ENCODE results near the gene COA1.
"Not testable (repeated sequence)": the region's sequence is repeated elsewhere in the genome, so short reads cannot be mapped to it uniquely, and the experiment has no call there.

DNA sequence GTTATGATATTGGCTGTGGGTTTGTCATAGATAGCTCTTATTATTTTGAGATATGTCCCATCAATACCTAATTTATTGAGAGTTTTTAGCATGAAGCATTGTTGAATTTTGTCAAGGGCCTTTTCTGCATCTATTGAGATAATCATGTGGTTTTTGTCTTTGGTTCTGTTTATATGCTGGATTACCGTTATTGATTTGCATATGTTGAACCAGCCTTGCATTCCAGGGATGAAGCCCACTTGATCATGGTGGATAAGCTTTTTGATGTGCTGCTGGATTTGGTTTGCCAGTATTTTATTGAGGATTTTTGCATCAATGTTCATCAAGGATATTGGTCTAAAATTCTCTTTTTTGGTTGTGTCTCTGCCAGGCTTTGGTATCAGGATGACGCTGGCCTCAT, 45.9 kb upstream of the COA1 start:
- not testable (repeated sequence) for TF ChIP-seq CBFA2T2 (conservative IDR thresholded peaks at IDR 0.05); EP300 (IDR thresholded peaks at IDR 0.05; ENCODE audit: low read length); NBN (IDR thresholded peaks at IDR 0.05; ENCODE audit: low read depth); ZZZ3 (IDR thresholded peaks at IDR 0.05); SIN3A (IDR thresholded peaks at IDR 0.05; ENCODE audit: borderline replicate concordance in 2 of 2, control insufficient read depth in 1 of 2, low read depth in 2 of 2, low read length in 2 of 2); THRA (IDR thresholded peaks at IDR 0.05); DMBX1 (CRISPR knock-in tag; IDR thresholded peaks at IDR 0.05; ENCODE audit: borderline replicate concordance); ZNF274 (IDR thresholded peaks at IDR 0.05; ENCODE audit: borderline replicate concordance, low read depth, low read length)
- TF ChIP-seq, protein P1, sequence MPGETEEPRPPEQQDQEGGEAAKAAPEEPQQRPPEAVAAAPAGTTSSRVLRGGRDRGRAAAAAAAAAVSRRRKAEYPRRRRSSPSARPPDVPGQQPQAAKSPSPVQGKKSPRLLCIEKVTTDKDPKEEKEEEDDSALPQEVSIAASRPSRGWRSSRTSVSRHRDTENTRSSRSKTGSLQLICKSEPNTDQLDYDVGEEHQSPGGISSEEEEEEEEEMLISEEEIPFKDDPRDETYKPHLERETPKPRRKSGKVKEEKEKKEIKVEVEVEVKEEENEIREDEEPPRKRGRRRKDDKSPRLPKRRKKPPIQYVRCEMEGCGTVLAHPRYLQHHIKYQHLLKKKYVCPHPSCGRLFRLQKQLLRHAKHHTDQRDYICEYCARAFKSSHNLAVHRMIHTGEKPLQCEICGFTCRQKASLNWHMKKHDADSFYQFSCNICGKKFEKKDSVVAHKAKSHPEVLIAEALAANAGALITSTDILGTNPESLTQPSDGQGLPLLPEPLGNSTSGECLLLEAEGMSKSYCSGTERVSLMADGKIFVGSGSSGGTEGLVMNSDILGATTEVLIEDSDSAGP (CRISPR knock-in tag; IDR thresholded peaks at IDR 0.05) = not testable (repeated sequence)
- TF ChIP-seq, protein P2, sequence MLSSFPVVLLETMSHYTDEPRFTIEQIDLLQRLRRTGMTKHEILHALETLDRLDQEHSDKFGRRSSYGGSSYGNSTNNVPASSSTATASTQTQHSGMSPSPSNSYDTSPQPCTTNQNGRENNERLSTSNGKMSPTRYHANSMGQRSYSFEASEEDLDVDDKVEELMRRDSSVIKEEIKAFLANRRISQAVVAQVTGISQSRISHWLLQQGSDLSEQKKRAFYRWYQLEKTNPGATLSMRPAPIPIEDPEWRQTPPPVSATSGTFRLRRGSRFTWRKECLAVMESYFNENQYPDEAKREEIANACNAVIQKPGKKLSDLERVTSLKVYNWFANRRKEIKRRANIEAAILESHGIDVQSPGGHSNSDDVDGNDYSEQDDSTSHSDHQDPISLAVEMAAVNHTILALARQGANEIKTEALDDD (IDR thresholded peaks at IDR 0.05) = not testable (repeated sequence)
- TF ChIP-seq, protein P3, sequence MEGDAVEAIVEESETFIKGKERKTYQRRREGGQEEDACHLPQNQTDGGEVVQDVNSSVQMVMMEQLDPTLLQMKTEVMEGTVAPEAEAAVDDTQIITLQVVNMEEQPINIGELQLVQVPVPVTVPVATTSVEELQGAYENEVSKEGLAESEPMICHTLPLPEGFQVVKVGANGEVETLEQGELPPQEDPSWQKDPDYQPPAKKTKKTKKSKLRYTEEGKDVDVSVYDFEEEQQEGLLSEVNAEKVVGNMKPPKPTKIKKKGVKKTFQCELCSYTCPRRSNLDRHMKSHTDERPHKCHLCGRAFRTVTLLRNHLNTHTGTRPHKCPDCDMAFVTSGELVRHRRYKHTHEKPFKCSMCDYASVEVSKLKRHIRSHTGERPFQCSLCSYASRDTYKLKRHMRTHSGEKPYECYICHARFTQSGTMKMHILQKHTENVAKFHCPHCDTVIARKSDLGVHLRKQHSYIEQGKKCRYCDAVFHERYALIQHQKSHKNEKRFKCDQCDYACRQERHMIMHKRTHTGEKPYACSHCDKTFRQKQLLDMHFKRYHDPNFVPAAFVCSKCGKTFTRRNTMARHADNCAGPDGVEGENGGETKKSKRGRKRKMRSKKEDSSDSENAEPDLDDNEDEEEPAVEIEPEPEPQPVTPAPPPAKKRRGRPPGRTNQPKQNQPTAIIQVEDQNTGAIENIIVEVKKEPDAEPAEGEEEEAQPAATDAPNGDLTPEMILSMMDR (IDR thresholded peaks at IDR 0.05 in 2 of 3, conservative IDR thresholded peaks at IDR 0.05 in 1 of 3; ENCODE audit: insufficient read depth in 2 of 3, low read depth in 1 of 3, low read length in 3 of 3) = not testable (repeated sequence)
- TF ChIP-seq, protein P4, sequence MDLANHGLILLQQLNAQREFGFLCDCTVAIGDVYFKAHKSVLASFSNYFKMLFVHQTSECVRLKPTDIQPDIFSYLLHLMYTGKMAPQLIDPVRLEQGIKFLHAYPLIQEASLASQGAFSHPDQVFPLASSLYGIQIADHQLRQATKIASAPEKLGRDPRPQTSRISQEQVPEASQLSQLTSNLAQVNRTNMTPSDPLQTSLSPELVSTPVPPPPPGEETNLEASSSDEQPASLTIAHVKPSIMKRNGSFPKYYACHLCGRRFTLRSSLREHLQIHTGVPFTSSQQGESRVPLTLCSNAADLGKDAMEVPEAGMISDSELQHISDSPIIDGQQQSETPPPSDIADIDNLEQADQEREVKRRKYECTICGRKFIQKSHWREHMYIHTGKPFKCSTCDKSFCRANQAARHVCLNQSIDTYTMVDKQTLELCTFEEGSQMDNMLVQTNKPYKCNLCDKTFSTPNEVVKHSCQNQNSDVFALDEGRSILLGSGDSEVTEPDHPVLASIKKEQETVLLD (IDR thresholded peaks at IDR 0.05) = not testable (repeated sequence)
